IPS-20b (cell line): ENCODE measurements around the gene PTPN2.
A peak's percentile ranks its signal among the peaks of the same experiment; 100 is the strongest.

ENCODE experiments used
- H3K27ac ChIP-seq: one replicate; pipeline ENCODE4 v1.5.1; 2013; ENCODE audit warnings: low read length
- H3K27me3 ChIP-seq: 2 replicates; pipeline ENCODE4 v1.6.1; 2013; ENCODE audit warnings: mild to moderate bottlenecking, low read length, inconsistent platforms; ENCODE audit not compliant: insufficient read depth
- H3K36me3 ChIP-seq: 2 replicates; pipeline ENCODE4 v1.6.1; 2013; ENCODE audit warnings: low read depth, mild to moderate bottlenecking, inconsistent platforms, low read length, moderate library complexity; ENCODE audit not compliant: insufficient read depth
- H3K4me1 ChIP-seq: 2 replicates; pipeline ENCODE4 v1.6.1; 2013; ENCODE audit warnings: mild to moderate bottlenecking, control low read depth, inconsistent platforms, low read length, moderate library complexity; ENCODE audit not compliant: insufficient read depth
- H3K4me3 ChIP-seq: 2 replicates; pipeline ENCODE4 v1.5.1; 2013; ENCODE audit warnings: mild to moderate bottlenecking, low read length, inconsistent platforms
- H3K9ac ChIP-seq: 2 replicates; pipeline ENCODE4 v1.6.1; 2013; ENCODE audit warnings: low read depth, mild to moderate bottlenecking, inconsistent platforms, low read length, moderate library complexity
- H3K9me3 ChIP-seq: 2 replicates; pipeline ENCODE4 v1.6.1; 2013; ENCODE audit warnings: mild to moderate bottlenecking, low read depth, low read length, inconsistent platforms; ENCODE audit not compliant: insufficient read depth

PTPN2 gene

DNA sequence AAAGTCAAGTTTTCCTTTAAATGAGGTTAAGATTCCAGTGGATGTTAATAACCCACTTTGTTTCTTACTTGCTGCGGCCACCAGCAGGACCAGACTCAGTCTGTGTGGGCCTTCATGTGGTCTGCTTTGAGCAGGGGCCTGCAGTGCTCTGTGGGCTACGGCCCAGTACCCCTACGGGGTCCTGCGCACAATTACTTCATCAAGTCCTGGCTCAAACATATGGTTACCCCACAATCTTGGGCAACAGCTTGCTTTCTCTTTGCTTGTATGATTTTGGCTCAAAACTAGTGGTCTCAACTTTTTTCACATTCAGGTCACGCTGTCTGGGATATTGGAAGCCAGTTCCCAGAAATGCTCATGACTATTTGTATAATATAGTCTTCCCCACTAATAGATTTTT lies 64.2 kb downstream of the PTPN2 start:
- H3K27ac ChIP-seq, result no peak overlapping the region
- no peaks in the 10 kb centered on the region for H3K9me3 ChIP-seq
- peaks cover 47% of the 10 kb centered on the region for H3K36me3 ChIP-seq
- no peak overlapping the region for H3K4me3 ChIP-seq
- H3K9ac ChIP-seq, result peak overlapping the region; percentile 21; the same call in 1 of the 2 replicates
- H3K4me1 ChIP-seq, result peaks cover 18% of the 10 kb centered on the region
- no peaks in the 10 kb centered on the region for H3K27me3 ChIP-seq

DNA sequence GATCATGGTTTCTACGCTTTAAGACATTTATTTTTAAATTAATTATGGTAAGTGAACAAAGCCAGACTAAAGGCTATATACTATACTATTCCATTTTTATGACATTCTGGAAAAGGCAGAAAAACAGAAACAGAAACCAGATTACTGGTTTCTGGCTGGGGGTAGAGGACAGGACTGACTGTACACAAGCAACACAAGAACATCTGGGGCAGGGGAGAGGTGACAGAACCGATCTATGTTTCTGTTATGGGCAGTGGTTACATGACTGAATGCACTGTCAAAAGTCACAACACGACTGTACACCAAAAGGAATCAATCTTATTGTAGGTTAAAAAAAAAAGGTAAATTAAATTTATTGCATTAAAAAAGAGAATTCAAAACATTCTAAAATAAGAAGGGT lies 64.7 kb downstream of the PTPN2 start:
- H3K27ac ChIP-seq, result no peak overlapping the region
- peaks cover 45% of the 10 kb centered on the region for H3K36me3 ChIP-seq
- H3K9ac ChIP-seq, result no peak overlapping the region
- peaks cover 18% of the 10 kb centered on the region for H3K4me1 ChIP-seq
- no peaks in the 10 kb centered on the region for H3K27me3 ChIP-seq
- H3K9me3 ChIP-seq, result no peaks in the 10 kb centered on the region
- no peak overlapping the region for H3K4me3 ChIP-seq

DNA sequence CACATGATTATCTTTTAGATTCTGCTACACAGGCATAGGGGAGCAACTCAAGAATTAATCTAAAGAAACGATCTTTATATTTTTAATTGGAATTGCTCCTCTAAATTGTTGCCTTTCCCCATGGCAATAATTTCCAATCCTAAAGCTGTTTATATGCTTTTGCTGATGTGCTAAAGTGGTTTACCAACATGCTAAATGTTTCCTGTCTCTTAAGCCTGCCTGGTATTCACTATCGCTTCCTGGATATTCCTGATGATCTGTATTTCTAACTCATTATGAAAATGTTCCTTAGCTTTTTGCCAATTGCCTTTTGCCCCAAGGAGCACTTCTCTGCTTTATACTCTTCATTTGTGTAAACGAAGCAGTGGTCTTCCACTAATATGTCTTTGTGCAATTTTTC lies 65.8 kb downstream of the PTPN2 start:
- Histone ChIP-seq H3K36me3 (peaks cover 50% of the 10 kb centered on the region), H3K9me3 (no peaks in the 10 kb centered on the region), H3K27me3 (no peaks in the 10 kb centered on the region), H3K9ac (no peak overlapping the region), H3K4me3 (no peak overlapping the region), H3K4me1 (peaks cover 18% of the 10 kb centered on the region), H3K27ac (no peak overlapping the region)

DNA sequence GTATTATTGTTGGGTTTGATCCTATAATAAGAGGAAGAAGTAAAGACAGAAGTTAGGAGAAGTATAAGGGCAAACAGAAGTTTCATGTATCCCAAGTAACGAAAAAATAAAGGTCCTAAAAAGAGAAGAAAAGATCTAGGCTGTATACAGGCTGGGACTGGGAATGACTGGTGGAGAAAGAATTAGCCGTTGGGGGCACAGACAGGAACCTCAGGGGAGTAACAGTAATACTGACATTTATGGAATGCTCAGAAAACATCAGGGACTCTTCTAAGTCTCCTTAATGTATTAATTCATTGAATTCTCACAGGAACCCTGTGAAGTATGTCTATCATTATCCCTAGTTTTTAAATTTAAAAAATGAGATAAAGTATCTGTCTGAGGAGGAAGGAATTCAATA lies 67.6 kb downstream of the PTPN2 start:
- no peak overlapping the region for H3K9ac ChIP-seq
- no peaks in the 10 kb centered on the region for H3K27me3 ChIP-seq
- peaks cover 59% of the 10 kb centered on the region for H3K36me3 ChIP-seq

DNA sequence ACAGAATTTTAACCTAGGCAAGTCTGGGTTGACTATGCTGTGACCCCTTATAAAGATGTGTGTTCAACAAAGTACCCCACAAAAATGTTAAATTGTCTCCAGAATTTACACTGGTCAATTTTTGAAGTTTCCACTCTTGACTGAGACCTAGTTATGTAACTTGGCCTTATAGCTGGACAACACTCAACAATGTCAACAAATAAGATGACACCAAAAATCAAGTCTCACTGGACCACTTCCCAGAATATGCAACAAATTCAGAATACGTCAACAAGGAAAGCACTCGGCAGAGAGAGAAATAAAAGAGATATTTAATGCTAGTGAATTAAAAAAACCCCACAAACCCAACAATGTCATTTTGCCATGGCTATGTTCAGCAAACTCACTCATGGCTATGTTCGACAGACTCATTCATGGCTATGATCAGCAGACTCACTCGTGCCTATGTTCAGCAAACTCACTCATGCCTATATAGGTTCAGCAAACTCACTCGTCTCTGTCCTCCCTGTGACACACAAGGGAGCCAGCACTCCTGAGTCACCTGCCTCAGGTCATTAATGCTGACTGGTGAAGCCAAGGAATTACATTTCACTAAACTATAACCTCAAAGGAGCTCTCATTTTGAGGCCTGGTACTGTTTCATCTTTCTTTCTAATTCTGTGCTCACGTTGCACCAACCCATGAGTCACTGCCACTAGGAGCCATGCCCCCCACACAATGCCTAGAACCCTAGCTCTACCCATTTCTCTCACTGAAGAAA lies 72.7 kb downstream of the PTPN2 start:
- Histone ChIP-seq H3K36me3 (peaks cover 41% of the 10 kb centered on the region), H3K9ac (no peak overlapping the region), H3K9me3 (no peaks in the 10 kb centered on the region), H3K27ac (no peak overlapping the region), H3K4me3 (no peak overlapping the region), H3K4me1 (no peaks in the 10 kb centered on the region), H3K27me3 (no peaks in the 10 kb centered on the region)

More for the DNA sequence above, 67.6 kb downstream of the PTPN2 start:
- Histone ChIP-seq H3K27ac (no peak overlapping the region), H3K4me3 (no peak overlapping the region), H3K4me1 (peaks cover 12% of the 10 kb centered on the region; the same call in 1 of the 2 replicates), H3K9me3 (no peaks in the 10 kb centered on the region)

DNA sequence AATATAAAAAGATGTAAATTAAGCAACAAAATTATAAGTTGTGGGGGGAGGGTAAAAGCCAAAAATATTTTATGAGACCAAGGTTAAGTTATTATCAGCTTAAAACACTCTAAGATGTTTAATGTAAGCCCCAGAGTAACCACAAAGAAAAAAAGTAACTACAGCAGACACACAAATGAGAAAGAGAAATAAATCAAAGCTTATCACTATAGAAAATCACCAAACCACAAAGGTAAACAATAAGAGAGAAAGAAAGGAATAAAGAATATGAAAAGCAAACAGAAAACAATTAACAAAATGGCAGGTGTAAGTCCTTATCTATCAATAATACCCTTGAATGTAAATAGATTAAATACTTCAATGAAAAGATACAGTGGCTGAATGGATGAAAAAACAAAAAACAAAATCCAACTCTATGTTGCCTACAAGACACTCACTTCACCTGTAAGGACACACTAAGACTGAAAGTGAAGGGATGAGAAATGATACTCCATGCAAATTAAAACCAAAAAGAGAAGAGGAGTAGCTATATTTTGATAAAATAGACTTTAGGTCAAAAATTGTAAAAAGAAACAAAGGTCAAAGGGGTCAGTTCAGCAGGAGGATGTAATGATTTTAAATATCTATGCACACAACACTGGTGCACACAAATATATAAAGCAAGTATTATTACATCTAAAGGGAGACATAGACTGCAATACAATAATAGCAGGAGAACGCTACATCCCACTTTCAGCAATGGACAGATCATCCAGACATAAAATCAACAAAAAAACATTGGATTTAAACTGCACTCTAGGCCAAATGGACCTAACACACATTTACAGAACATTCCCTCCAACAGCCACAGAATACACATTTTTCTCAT lies 80.7 kb downstream of the PTPN2 start:
- Histone ChIP-seq H3K4me3 (no peak overlapping the region), H3K27me3 (no peaks in the 10 kb centered on the region), H3K9me3 (no peaks in the 10 kb centered on the region), H3K4me1 (no peaks in the 10 kb centered on the region), H3K27ac (no peak overlapping the region), H3K36me3 (peaks cover 24% of the 10 kb centered on the region), H3K9ac (no peak overlapping the region)

DNA sequence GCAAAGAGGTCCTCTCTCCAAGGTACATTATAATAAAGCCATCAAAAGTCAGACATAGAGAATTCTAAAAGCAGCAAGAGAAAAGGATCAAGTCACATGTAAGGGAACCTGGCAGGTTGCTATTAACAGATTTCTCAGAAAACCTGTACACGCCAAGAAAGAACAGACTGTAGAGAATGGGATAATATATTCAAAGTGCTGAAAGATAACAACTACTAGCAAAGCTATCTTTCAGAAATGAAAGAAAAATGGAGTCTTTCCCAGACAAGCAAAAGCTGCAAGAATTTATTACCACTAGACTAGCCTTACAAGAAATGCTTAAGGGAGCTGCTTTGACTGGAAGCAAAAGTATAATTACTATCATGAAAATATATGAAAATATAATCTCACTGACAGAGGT lies 81.5 kb downstream of the PTPN2 start:
- H3K36me3 ChIP-seq, result peaks cover 32% of the 10 kb centered on the region
- H3K27ac ChIP-seq, result no peak overlapping the region
- H3K9ac ChIP-seq, result no peak overlapping the region
- no peaks in the 10 kb centered on the region for H3K9me3 ChIP-seq
- no peak overlapping the region for H3K4me3 ChIP-seq
- H3K27me3 ChIP-seq, result no peaks in the 10 kb centered on the region
- H3K4me1 ChIP-seq, result no peaks in the 10 kb centered on the region

DNA sequence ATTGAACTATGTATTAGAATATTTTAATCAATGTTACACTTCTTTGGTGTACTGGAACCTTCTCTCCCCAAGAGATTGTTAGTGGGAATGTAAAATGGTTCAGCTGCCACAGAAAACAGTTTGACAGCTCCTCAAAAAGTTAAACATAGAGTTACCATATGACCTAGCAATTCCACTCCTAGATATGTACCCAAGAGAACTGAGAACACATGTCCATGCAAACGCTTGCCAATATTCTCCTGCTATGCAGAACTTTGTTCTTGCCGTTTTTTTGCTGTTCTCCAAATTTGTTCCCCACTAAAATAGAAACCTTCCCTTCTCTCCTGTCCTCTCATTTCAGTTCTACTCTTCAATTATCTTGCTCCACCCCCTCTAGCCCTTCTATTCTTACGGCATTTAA lies 87.6 kb downstream of the PTPN2 start:
- Histone ChIP-seq H3K27ac (no peak overlapping the region), H3K36me3 (peaks cover 48% of the 10 kb centered on the region), H3K4me1 (no peaks in the 10 kb centered on the region), H3K4me3 (no peak overlapping the region), H3K9me3 (no peaks in the 10 kb centered on the region), H3K27me3 (no peaks in the 10 kb centered on the region), H3K9ac (no peak overlapping the region)

DNA sequence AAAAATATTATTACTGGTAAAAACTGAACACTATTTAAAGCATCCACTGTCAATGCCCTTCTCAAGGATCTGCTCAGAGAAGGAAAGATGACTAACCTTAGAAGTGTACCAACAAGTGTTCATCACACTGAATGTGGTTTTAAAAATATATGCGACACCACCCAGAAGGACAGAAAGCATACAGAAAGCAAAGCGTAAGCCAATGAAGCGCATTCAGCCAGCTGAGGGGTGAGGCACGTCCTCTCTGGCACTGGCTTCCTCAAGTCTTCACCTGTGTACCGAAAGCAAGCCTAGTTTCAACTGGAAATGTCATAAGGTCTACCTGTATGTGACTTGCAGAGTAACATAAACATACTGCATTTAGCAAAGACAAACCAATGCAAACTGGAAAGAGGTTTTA lies 92.4 kb downstream of the PTPN2 start:
- H3K9ac ChIP-seq, result no peak overlapping the region
- no peaks in the 10 kb centered on the region for H3K27me3 ChIP-seq
- peaks cover 20% of the 10 kb centered on the region for H3K36me3 ChIP-seq
- no peak overlapping the region for H3K27ac ChIP-seq
- no peaks in the 10 kb centered on the region for H3K4me1 ChIP-seq
- H3K9me3 ChIP-seq, result no peaks in the 10 kb centered on the region
- H3K4me3 ChIP-seq, result no peak overlapping the region

DNA sequence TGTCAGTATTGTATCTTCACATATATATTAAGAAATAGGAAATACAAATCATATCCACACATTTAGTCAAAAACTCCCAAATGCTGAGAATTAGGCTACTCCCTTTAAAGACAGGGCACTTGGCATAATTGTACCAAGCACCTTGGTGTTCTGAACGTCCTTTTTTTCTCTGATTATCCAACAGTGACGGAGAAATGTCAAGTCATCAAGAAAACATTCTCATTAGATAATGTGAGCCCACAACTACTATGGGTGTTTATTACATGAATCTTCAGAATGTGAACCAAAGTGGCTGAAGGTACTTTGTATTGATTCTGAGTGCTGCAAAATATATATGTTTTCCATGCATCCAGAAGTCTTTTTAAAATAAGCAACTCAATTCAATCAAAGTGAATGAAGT lies 97.4 kb downstream of the PTPN2 start:
- H3K27ac ChIP-seq, result no peak overlapping the region
- no peak overlapping the region for H3K4me3 ChIP-seq
- H3K9me3 ChIP-seq, result no peaks in the 10 kb centered on the region
- no peak overlapping the region for H3K9ac ChIP-seq
- no peaks in the 10 kb centered on the region for H3K27me3 ChIP-seq
- H3K36me3 ChIP-seq, result peaks cover 3% of the 10 kb centered on the region; the same call in 1 of the 2 replicates
- no peaks in the 10 kb centered on the region for H3K4me1 ChIP-seq

DNA sequence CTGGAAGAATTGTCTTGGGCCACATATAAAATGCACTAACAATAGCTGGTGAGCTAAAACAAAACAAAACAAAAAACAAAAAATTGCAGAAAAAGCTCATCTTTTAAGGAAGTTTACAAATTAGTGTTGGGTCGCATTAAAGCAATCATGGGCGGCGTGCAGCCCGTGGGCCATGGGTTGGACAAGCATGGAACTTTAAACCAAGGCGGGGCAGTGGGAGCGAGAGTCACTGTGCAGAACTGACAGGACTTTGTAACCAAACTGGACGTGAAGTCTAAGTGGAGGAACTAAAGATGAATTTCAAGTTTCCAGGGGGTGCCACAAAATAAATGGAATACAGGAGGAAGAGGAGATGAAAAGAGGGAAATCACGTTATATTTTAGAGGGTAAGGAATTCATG lies 100.5 kb downstream of the PTPN2 start:
- no peaks in the 10 kb centered on the region for H3K9me3 ChIP-seq
- H3K27me3 ChIP-seq, result no peaks in the 10 kb centered on the region
- no peaks in the 10 kb centered on the region for H3K36me3 ChIP-seq
- H3K4me3 ChIP-seq, result no peak overlapping the region
- H3K27ac ChIP-seq, result no peak overlapping the region
- H3K9ac ChIP-seq, result no peak overlapping the region
- no peaks in the 10 kb centered on the region for H3K4me1 ChIP-seq

DNA sequence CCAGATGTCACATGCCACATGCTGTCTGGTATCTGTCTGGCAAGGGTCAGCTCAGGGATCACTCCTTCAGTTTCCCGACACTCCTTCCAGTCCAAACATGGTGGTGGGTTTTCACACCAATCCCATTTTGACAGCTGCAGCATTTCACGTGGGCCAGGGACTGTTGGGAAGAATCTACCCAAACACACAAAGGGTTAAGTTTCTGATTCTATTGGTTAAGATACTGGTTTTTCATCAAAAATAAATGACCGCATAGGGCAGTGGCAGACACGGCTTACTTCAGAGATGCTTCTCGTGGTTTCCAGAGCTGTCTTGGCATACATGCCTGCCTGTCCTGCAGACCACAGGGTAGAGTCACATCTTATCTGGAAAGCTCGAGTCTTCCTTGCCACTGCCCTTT lies 101.5 kb downstream of the PTPN2 start:
- Histone ChIP-seq H3K36me3 (no peaks in the 10 kb centered on the region), H3K27ac (no peak overlapping the region), H3K9me3 (no peaks in the 10 kb centered on the region), H3K4me1 (no peaks in the 10 kb centered on the region), H3K9ac (no peak overlapping the region), H3K27me3 (no peaks in the 10 kb centered on the region), H3K4me3 (no peak overlapping the region)
